Skin of body (tissue), 2 donors: ENCODE data around the gene LOXL4. TPM values are rescaled to one million over a fixed set of nuclear protein-coding genes. Genes with fewer than 3 reads are reported as not detected.

ENCODE experiments used
- DNase-seq: peaks from one replicate; lab custom pipeline; 2025; lab: John Stamatoyannopoulos, UW
- total RNA-seq: library from RNA; depleted of rRNA; stranded (reverse); fragments of >200 nt; gene quantifications from one replicate; pipeline ENCODE4 v1.2.3, GENCODE V29; 2014

Gene LOXL4
- 5.0 TPM for total RNA-seq

GRCh38 chr10:98267894-98268693 is at the start of gene LOXL4:
TSS of gene LOXL4 (minus strand) at chr10:98268194. CDS start at chr10:98263019, 5,175 bp downstream.
- no peak for DNase-seq

- DNase-seq, result no peak
Observed at GRCh38 chr10:98316661-98317060, 48.7 kb upstream of the LOXL4 start.

- DNase-seq, result no peak
Observed at GRCh38 chr10:98316170-98316569, 48.2 kb upstream of the LOXL4 start.

GRCh38 chr10:98314532-98315284 is 46.7 kb upstream of the LOXL4 start:
- DNase-seq, result no peak

- no peak for DNase-seq
Observed at GRCh38 chr10:98313598-98313997, 45.6 kb upstream of the LOXL4 start.

GRCh38 chr10:98312822-98313221 is 44.8 kb upstream of the LOXL4 start:
- DNase-seq, result no peak

- no peak for DNase-seq
Observed at GRCh38 chr10:98312349-98312748, 44.4 kb upstream of the LOXL4 start.

GRCh38 chr10:98310701-98311100 is 42.7 kb upstream of the LOXL4 start:
- DNase-seq, result no peak

GRCh38 chr10:98309366-98310355 is 41.7 kb upstream of the LOXL4 start:
- peak; percentile 70 for DNase-seq

GRCh38 chr10:98308669-98309365 is 40.8 kb upstream of the LOXL4 start:
- no peak for DNase-seq

- DNase-seq, result no peak
Observed at GRCh38 chr10:98307916-98308541, 40.0 kb upstream of the LOXL4 start.

GRCh38 chr10:98306501-98306900 is 38.5 kb upstream of the LOXL4 start:
- no peak for DNase-seq

- DNase-seq, result no peak
Observed at GRCh38 chr10:98303569-98303968, 35.6 kb upstream of the LOXL4 start.

GRCh38 chr10:98302741-98303365 is 34.9 kb upstream of the LOXL4 start:
- DNase-seq, result no peak

- no peak for DNase-seq
Observed at GRCh38 chr10:98301664-98302319, 33.8 kb upstream of the LOXL4 start.

- no peak for DNase-seq
Observed at GRCh38 chr10:98300526-98301229, 32.7 kb upstream of the LOXL4 start.

GRCh38 chr10:98299341-98299740 is 31.3 kb upstream of the LOXL4 start:
- no peak for DNase-seq

GRCh38 chr10:98296524-98296923 is 28.5 kb upstream of the LOXL4 start:
- DNase-seq, result no peak

- DNase-seq, result no peak
Observed at GRCh38 chr10:98295907-98296306, 27.9 kb upstream of the LOXL4 start.
